GM23338 (cell line): ENCODE results near the gene WWP2.

Source experiments
- CREB1 ChIP-seq: fragments of 250-450 bp; sonication (Bioruptor Pico); IDR thresholded peaks from 2 replicates; pipeline ENCODE4 v1.5.0; 2020; ENCODE audit warnings: low read depth, mild to moderate bottlenecking, moderate library complexity
- CTCF ChIP-seq, 2 experiments: fragments of 200-600 bp in 1 of 2; sonication (generic) in 1 of 2; conservative IDR thresholded peaks; 2 replicates each; pipeline versions ENCODE4 v1.5.1 to v1.6.1; 2016 to 2017; ENCODE audit warnings: antibody characterized with exemption in 2 of 2, low read depth in 2 of 2, mild to moderate bottlenecking in 2 of 2, moderate library complexity in 1 of 2
- EZH2phosphoT487 ChIP-seq: fragments of 200-600 bp; sonication (generic); IDR thresholded peaks from one replicate; pipeline ENCODE4 v1.8.1; 2018; ENCODE audit warnings: antibody characterized with exemption; ENCODE audit not compliant: unreplicated experiment
- POLR2AphosphoS5 ChIP-seq: IDR thresholded peaks from 2 replicates; pipeline ENCODE4 v1.6.1; 2016; ENCODE audit warnings: antibody characterized with exemption, low read depth
- REST ChIP-seq: IDR thresholded peaks from one replicate; pipeline ENCODE4 v1.6.1; 2018; ENCODE audit warnings: antibody characterized with exemption; ENCODE audit not compliant: unreplicated experiment

GRCh38 chr16:69754143-69754468 is 8.0 kb upstream of the WWP2 start:
- TF ChIP-seq CTCF (conservative IDR thresholded peaks at IDR 0.05; ENCODE audit: low read depth in 2 of 2) = no peak
- TF ChIP-seq POLR2AphosphoS5 = no peak
- TF ChIP-seq EZH2phosphoT487 = no peak
- TF ChIP-seq REST = no peak
- no peak for TF ChIP-seq CREB1
